Endothelial cell of umbilical vein (primary cell): Measurements from ENCODE around the gene NUP214. TPM values are rescaled to one million over a fixed set of nuclear protein-coding genes. Genes with fewer than 3 reads are reported as not detected.

ENCODE experiments used
- BruUV-seq: library from RNA; stranded (reverse); fragments of 400-500 nt; replicated peaks from 2 replicates; lab custom pipeline; 2021; lab: Mats Ljungman, UMichigan
- CTCF ChIA-PET: fragments of 300-600, 350-600 bp; sonication (Branson Sonifier 250); formaldehyde crosslinking; loops from one replicate; lab custom pipeline; 2021; ENCODE audit warnings: antibody characterized with exemption, inconsistent platforms; lab: Charles Lee
- POLR2A ChIA-PET: fragments of 300-600, 350-600 bp; sonication (Branson Sonifier 250); formaldehyde crosslinking; loops from one replicate; lab custom pipeline; 2021; ENCODE audit warnings: antibody characterized with exemption, inconsistent platforms; lab: Charles Lee
- DNase-seq: peaks from one replicate; pipeline ENCODE4 v3.0.0-alpha.2; 2011; ENCODE audit warnings: low read depth, low spot score
- FAIRE-seq: peaks from 2 replicates; lab custom pipeline; 2011; peaks lifted over from hg19 to GRCh38; lab: Jason Lieb, UNC
- H2AFZ ChIP-seq: 2 replicates; pipeline ENCODE4 v1.6.0; 2012; ENCODE audit warnings: low read depth, low read length, control low read depth, inconsistent platforms
- H3K27ac ChIP-seq: 2 replicates; pipeline ENCODE4 v1.5.1; 2011; ENCODE audit warnings: low read depth, mild to moderate bottlenecking, control low read depth, low read length, moderate library complexity; ENCODE audit not compliant: insufficient read depth
- H3K27me3 ChIP-seq, 2 experiments: 2 replicates each; pipeline versions ENCODE4 v1.6.0 to v1.6.1; 2011; ENCODE audit warnings: low read length in 2 of 2, mixed read lengths in 1 of 2; ENCODE audit not compliant: control insufficient read depth in 2 of 2, insufficient read depth in 2 of 2
- H3K36me3 ChIP-seq, 2 experiments: 2 replicates in 1 of 2; 3 replicates in 1 of 2; pipeline ENCODE4 v1.5.1; 2011; ENCODE audit warnings: low read length in 2 of 2, mild to moderate bottlenecking in 1 of 2, moderate library complexity in 1 of 2; ENCODE audit not compliant: control insufficient read depth in 2 of 2, insufficient read depth in 2 of 2; ENCODE audit errors: extremely low read depth in 1 of 2
- H3K4me1 ChIP-seq: 3 replicates; pipeline ENCODE4 v1.5.1; 2011; ENCODE audit warnings: mild to moderate bottlenecking, low read length; ENCODE audit not compliant: control insufficient read depth, insufficient read depth; ENCODE audit errors: extremely low read depth
- H3K4me2 ChIP-seq: 2 replicates; pipeline ENCODE4 v1.6.1; 2011; ENCODE audit warnings: low read length, control low read depth, mixed read lengths; ENCODE audit not compliant: insufficient read depth
- H3K4me3 ChIP-seq, 3 experiments: fragments of 200-600 bp in 1 of 3; sonication (generic), shearing (Covaris generic) in 1 of 3; replicated peaks in 1 of 3; 2 replicates each; pipeline ENCODE4 v1.5.1; 2011 to 2016; ENCODE audit warnings: control low read depth in 3 of 3, low read length in 3 of 3, mild to moderate bottlenecking in 2 of 3, inconsistent platforms in 1 of 3, low read depth in 1 of 3, moderate library complexity in 1 of 3; ENCODE audit not compliant: insufficient read depth in 1 of 3
- H3K79me2 ChIP-seq: 2 replicates; pipeline ENCODE4 v1.6.0; 2012; ENCODE audit warnings: low read length, inconsistent platforms; ENCODE audit not compliant: control insufficient read depth, insufficient read depth
- H3K9ac ChIP-seq: replicated peaks from 2 replicates; pipeline ENCODE3; 2011; ENCODE audit warnings: low read length, control low read depth; ENCODE audit not compliant: insufficient read depth; ENCODE audit errors: extremely low read depth
- H3K9me1 ChIP-seq: replicated peaks from 3 replicates; pipeline ENCODE4 v1.6.0; 2011; ENCODE audit warnings: mild to moderate bottlenecking, low read length; ENCODE audit not compliant: control insufficient read depth, insufficient read depth; ENCODE audit errors: extremely low read depth
- H3K9me3 ChIP-seq: replicated peaks from 2 replicates; pipeline ENCODE4 v1.5.1; 2012; ENCODE audit warnings: low read length, inconsistent platforms; ENCODE audit not compliant: control insufficient read depth, insufficient read depth
- H4K20me1 ChIP-seq: replicated peaks from 2 replicates; pipeline ENCODE3; 2011; ENCODE audit warnings: mild to moderate bottlenecking, low read length; ENCODE audit not compliant: control insufficient read depth, insufficient read depth; ENCODE audit errors: extremely low read depth
- EZH2 ChIP-seq: IDR thresholded peaks from 2 replicates; pipeline ENCODE4 v1.6.1; 2012; ENCODE audit warnings: borderline replicate concordance, low read depth, mild to moderate bottlenecking, moderate library complexity, low read length, inconsistent platforms; ENCODE audit not compliant: severe bottlenecking
- FOS ChIP-seq: IDR thresholded peaks from 2 replicates; pipeline ENCODE4 v1.6.1; 2011; ENCODE audit warnings: mild to moderate bottlenecking, low read length, moderate library complexity, borderline replicate concordance; ENCODE audit not compliant: insufficient read depth
- GATA2 ChIP-seq: IDR thresholded peaks from 2 replicates; pipeline ENCODE4 v1.7.0; 2011; ENCODE audit warnings: low read depth, mild to moderate bottlenecking, moderate library complexity, mixed read lengths, low read length; ENCODE audit not compliant: insufficient read length, insufficient read depth
- JUN ChIP-seq: IDR thresholded peaks from 2 replicates; pipeline ENCODE4 v1.6.1; 2011; ENCODE audit warnings: borderline replicate concordance, low read depth; ENCODE audit not compliant: insufficient read length, insufficient read depth
- MAX ChIP-seq: IDR thresholded peaks from 2 replicates; pipeline ENCODE4 v1.6.1; 2011; ENCODE audit not compliant: insufficient read depth, insufficient read length
- MYC ChIP-seq: IDR thresholded peaks from one replicate; pipeline ENCODE4 v1.6.1; 2011; ENCODE audit warnings: mild to moderate bottlenecking, low read depth, low read length
- POLR2A ChIP-seq: IDR thresholded peaks from 2 replicates; pipeline ENCODE4 v1.6.1; 2012; ENCODE audit warnings: low read depth, mild to moderate bottlenecking, control low read depth, low read length
- POLR2AphosphoS5 ChIP-seq: IDR thresholded peaks from 2 replicates; pipeline ENCODE4 v1.6.1; 2012; ENCODE audit warnings: low read depth, mild to moderate bottlenecking, control low read depth, low read length, moderate library complexity; ENCODE audit not compliant: insufficient read depth
- dilution Hi-C: fragments of 300-500 bp; cut with MboI; formaldehyde crosslinking; loops from one replicate; pipeline ENCODE4 v1.15.0; 2019; ENCODE audit warnings: low sequenced_read_pairs; ENCODE audit not compliant: extremely low pct_ligation_motif_present
- intact Hi-C: fragments of 100-400 bp; cut with micrococcal nuclease; formaldehyde crosslinking; loops from one replicate; pipeline ENCODE4 v1.10.0; 2022
- polyA plus RNA-seq, 4 experiments: library from polyadenylated mRNA; depleted of rRNA in 3 of 4; stranded (reverse) in 3 of 4; unstranded in 1 of 4; fragments of >200 nt; gene quantifications; 2 replicates each; pipeline versions ENCODE4 v1.2.1 to v1.2.3, GENCODE V29; 2011 to 2012; ENCODE audit warnings: missing spikeins in 1 of 4
- total RNA-seq: library from RNA; stranded (reverse); gene quantifications from 2 replicates; pipeline ENCODE4 v1.2.3, GENCODE V29; 2021
- TF ChIP-seq, protein P1 (sequence below), 2 donors: IDR thresholded peaks; 1 replicate in 1 of 2; 2 replicates in 1 of 2; pipeline ENCODE4 v1.5.1; 2011; ENCODE audit warnings: low read length in 2 of 2, mild to moderate bottlenecking in 2 of 2, moderate library complexity in 2 of 2, control low read depth in 1 of 2, inconsistent platforms in 1 of 2, low read depth in 1 of 2; ENCODE audit not compliant: insufficient read depth in 1 of 2; ENCODE audit errors: extremely low read depth in 1 of 2

Gene NUP214
- total and polyA plus RNA-seq, 2 donors (not counting 3 experiments of a cell fraction or from before 2014, with no cell fraction given): 28.7 to 65.9 TPM

GRCh38 chr9:131140550-131140949 lies 15.2 kb downstream of the NUP214 start:
- peaks cover 42 to 53% of the 10 kb centered on the region in 2 experiments for H3K36me3 ChIP-seq
- FAIRE-seq (no peak), DNase-seq (no peak)
- no peaks in the 10 kb centered on the region for H3K27me3 ChIP-seq
- H3K79me2 ChIP-seq: no peaks in the 10 kb centered on the region
- intact Hi-C loops (no loop called here), dilution Hi-C loops (no loop called here)
- H3K4me3 ChIP-seq: no peak overlapping the region
- CTCF ChIA-PET: interaction anchor here (2.9 kb wide), 1 partner anchor 196 kb away, joined by 8 read pairs; no protein-coding TSS in a partner anchor
- H3K9me3 ChIP-seq: no peaks in the 10 kb centered on the region
- no peak overlapping the region for H3K4me2 ChIP-seq
- H3K4me1 ChIP-seq: no peaks in the 10 kb centered on the region
- POLR2A ChIA-PET: no interaction called here
- H2AFZ ChIP-seq: no peak overlapping the region
- no peaks in the 10 kb centered on the region for H4K20me1 ChIP-seq
- H3K9ac ChIP-seq: no peak overlapping the region
- no peaks in the 10 kb centered on the region for H3K9me1 ChIP-seq
- H3K27ac ChIP-seq: no peak overlapping the region
- TF ChIP-seq POLR2AphosphoS5 (no peak), JUN (no peak), MAX (no peak), GATA2 (no peak), POLR2A (no peak), MYC (no peak), FOS (no peak), EZH2 (no peak)
- TF ChIP-seq, protein P1, sequence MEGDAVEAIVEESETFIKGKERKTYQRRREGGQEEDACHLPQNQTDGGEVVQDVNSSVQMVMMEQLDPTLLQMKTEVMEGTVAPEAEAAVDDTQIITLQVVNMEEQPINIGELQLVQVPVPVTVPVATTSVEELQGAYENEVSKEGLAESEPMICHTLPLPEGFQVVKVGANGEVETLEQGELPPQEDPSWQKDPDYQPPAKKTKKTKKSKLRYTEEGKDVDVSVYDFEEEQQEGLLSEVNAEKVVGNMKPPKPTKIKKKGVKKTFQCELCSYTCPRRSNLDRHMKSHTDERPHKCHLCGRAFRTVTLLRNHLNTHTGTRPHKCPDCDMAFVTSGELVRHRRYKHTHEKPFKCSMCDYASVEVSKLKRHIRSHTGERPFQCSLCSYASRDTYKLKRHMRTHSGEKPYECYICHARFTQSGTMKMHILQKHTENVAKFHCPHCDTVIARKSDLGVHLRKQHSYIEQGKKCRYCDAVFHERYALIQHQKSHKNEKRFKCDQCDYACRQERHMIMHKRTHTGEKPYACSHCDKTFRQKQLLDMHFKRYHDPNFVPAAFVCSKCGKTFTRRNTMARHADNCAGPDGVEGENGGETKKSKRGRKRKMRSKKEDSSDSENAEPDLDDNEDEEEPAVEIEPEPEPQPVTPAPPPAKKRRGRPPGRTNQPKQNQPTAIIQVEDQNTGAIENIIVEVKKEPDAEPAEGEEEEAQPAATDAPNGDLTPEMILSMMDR (IDR thresholded peaks at IDR 0.05; ENCODE audit: extremely low read depth in 1 of 2, insufficient read depth in 1 of 2, low read depth in 1 of 2, low read length in 2 of 2): no peak
- BruUV-seq: no TSS peak
